Measurements from ENCODE around the gene ARHGEF1. TPM values are rescaled to one million over a fixed set of nuclear protein-coding genes. Genes with fewer than 3 reads are reported as not detected.

Gene ARHGEF1
- total RNA-seq, 1 experiment from 2014 or later: 106 TPM

DNA sequence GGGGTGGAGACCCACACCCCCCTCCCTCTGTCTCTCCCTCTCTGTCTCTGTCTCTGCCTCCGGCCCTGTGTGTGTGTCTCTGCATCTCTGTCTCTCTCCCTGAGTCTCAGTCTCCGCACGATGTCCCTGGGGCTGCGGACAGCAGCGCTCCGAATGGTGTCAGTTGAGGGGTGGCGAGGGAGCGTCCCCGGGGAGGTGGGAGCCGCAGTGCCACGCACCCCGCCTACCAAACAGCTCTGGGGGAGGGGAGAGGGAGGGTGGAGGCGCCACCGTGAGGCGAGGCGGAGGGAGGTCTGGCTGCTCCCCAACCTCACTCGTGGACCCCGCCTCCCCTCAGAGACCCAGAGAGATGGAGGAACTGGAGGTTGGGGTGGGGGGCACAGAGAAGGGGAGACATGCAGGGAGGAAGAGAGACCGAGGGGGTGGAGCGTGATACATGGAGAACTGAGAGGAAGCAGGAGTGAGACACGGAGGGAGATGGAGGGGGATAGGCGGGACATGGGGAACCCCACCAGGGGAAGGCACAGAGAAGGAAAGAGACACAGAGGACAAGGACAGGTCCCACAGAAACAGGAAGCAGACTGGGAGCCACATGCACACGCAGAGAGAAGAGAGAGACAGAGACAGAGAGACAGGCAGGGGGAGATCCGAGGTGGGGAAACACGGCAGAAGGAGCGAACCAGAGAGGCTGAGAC, 38.0 kb downstream of the ARHGEF1 start:
- no peak for DNase-seq (ENCODE audit: unreplicated experiment)
- ChIA-PET POLR2A (no interaction called here), CTCF (interaction anchor here (0.7 kb wide), 1 partner anchor 34 kb away, joined by 3 read pairs; no protein-coding TSS in a partner anchor)
- H3K4me3 Mint-ChIP-seq (ENCODE audit: unreplicated experiment): no peak overlapping the region
- peaks cover 5% of the 10 kb centered on the region for H3K4me1 Mint-ChIP-seq (ENCODE audit: insufficient read depth, unreplicated experiment)
- H3K27ac Mint-ChIP-seq (ENCODE audit: low read depth, unreplicated experiment): no peak overlapping the region
- TF ChIP-seq, protein P1, sequence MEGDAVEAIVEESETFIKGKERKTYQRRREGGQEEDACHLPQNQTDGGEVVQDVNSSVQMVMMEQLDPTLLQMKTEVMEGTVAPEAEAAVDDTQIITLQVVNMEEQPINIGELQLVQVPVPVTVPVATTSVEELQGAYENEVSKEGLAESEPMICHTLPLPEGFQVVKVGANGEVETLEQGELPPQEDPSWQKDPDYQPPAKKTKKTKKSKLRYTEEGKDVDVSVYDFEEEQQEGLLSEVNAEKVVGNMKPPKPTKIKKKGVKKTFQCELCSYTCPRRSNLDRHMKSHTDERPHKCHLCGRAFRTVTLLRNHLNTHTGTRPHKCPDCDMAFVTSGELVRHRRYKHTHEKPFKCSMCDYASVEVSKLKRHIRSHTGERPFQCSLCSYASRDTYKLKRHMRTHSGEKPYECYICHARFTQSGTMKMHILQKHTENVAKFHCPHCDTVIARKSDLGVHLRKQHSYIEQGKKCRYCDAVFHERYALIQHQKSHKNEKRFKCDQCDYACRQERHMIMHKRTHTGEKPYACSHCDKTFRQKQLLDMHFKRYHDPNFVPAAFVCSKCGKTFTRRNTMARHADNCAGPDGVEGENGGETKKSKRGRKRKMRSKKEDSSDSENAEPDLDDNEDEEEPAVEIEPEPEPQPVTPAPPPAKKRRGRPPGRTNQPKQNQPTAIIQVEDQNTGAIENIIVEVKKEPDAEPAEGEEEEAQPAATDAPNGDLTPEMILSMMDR (IDR thresholded peaks at IDR 0.05; ENCODE audit: unreplicated experiment): no peak
- no peaks in the 10 kb centered on the region for H3K9me3 Mint-ChIP-seq (ENCODE audit: unreplicated experiment)
- H3K27me3 Mint-ChIP-seq (ENCODE audit: insufficient read depth, unreplicated experiment): peaks cover 31% of the 10 kb centered on the region
- intact Hi-C loops (cut with micrococcal nuclease): no loop called here
- H3K36me3 Mint-ChIP-seq (ENCODE audit: insufficient read depth, unreplicated experiment): no peaks in the 10 kb centered on the region
- no TSS peak for BruUV-seq (replicated peaks)

DNA sequence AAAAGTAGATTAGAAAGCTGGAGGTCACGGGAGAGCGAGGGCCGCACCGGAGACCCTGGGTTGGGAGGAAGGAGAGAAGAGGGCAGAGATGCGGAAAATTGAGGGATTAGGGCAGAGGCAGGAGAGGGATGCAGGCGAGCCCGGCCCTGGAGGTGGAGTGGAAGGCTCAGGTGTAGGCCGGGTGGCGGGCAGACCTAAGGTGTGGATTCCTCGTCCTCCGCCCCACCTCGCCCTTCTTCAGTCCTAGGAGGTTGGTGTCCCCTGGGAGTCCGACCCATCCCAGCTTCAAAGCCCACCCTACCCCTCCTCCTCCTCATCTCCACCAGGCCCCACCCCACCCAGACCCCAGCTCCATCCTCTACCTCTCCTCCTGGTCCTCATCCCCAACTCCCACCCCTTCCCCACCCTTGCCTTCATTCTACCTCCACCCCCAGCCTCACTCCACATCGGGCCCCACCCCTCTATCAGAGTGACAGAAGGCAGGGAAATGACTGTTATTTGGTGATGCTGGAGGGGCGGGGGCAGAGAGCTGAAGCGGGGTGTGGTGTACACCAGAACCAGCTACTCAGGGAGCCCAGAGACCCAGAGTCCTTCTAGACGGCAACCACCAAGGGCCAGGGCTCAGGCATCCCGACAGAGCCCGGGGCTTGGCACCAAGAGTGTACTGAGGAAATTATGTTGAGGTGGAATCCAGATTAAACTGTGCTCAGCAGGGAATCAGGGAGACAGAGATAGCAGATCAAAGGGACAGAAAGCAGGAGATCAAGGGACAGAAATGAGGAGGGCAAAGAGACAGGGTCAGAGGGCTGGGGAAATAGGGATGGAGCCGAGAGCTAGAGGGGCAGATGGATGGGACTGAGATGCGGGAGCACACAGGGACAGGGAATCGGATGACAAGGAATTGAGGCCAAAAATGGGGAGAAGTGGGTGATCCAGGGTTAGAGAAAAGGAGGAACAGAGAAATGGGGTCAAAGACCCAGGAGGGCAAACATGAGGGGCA, 38.9 kb downstream of the ARHGEF1 start:
- ChIA-PET POLR2A (no interaction called here), CTCF (interaction anchor here (0.7 kb wide), 1 partner anchor 35 kb away, joined by 3 read pairs; no protein-coding TSS in a partner anchor)
- Mint-ChIP-seq H3K27me3 (ENCODE audit: insufficient read depth, unreplicated experiment) (peaks cover 31% of the 10 kb centered on the region), H3K9me3 (ENCODE audit: unreplicated experiment) (no peaks in the 10 kb centered on the region), H3K27ac (ENCODE audit: low read depth, unreplicated experiment) (no peak overlapping the region), H3K36me3 (ENCODE audit: insufficient read depth, unreplicated experiment) (no peaks in the 10 kb centered on the region), H3K4me1 (ENCODE audit: insufficient read depth, unreplicated experiment) (peaks cover 5% of the 10 kb centered on the region), H3K4me3 (ENCODE audit: unreplicated experiment) (no peak overlapping the region)
- no TSS peak for BruUV-seq (replicated peaks)
- TF ChIP-seq, protein P1 (IDR thresholded peaks at IDR 0.05; ENCODE audit: unreplicated experiment): no peak
- no peak for DNase-seq (ENCODE audit: unreplicated experiment)
- intact Hi-C loops (cut with micrococcal nuclease): no loop called here

DNA sequence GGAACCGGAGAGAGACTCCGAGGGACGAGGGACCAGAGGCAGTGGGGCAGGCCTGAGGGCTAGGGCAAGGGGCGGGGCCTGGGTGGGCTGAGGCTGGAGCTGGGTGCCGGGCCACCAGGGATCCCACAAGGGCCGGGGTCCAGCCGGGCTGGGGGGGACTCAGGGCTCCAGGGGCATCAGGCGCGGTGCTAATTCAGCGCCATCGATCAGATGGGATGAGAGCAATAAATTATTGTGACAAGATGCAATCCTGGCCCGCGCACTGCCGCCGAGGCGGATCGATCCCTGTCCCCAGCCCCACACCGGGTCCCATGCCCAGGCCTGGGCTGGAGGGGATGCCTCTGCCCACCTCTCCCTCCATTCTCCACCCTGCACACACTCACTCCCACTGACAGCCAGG, 39.6 kb downstream of the ARHGEF1 start:
- BruUV-seq (replicated peaks): no TSS peak
- H3K9me3 Mint-ChIP-seq (ENCODE audit: unreplicated experiment): no peaks in the 10 kb centered on the region
- DNase-seq (ENCODE audit: unreplicated experiment): no peak
- no peaks in the 10 kb centered on the region for H3K36me3 Mint-ChIP-seq (ENCODE audit: insufficient read depth, unreplicated experiment)
- no peak overlapping the region for H3K27ac Mint-ChIP-seq (ENCODE audit: low read depth, unreplicated experiment)
- TF ChIP-seq, protein P1 (IDR thresholded peaks at IDR 0.05; ENCODE audit: unreplicated experiment): no peak
- ChIA-PET CTCF (no interaction called here), POLR2A (no interaction called here)
- intact Hi-C loops (cut with micrococcal nuclease): no loop called here
- H3K4me1 Mint-ChIP-seq (ENCODE audit: insufficient read depth, unreplicated experiment): peaks cover 5% of the 10 kb centered on the region
- H3K27me3 Mint-ChIP-seq (ENCODE audit: insufficient read depth, unreplicated experiment): peaks cover 31% of the 10 kb centered on the region
- H3K4me3 Mint-ChIP-seq (ENCODE audit: unreplicated experiment): no peak overlapping the region

DNA sequence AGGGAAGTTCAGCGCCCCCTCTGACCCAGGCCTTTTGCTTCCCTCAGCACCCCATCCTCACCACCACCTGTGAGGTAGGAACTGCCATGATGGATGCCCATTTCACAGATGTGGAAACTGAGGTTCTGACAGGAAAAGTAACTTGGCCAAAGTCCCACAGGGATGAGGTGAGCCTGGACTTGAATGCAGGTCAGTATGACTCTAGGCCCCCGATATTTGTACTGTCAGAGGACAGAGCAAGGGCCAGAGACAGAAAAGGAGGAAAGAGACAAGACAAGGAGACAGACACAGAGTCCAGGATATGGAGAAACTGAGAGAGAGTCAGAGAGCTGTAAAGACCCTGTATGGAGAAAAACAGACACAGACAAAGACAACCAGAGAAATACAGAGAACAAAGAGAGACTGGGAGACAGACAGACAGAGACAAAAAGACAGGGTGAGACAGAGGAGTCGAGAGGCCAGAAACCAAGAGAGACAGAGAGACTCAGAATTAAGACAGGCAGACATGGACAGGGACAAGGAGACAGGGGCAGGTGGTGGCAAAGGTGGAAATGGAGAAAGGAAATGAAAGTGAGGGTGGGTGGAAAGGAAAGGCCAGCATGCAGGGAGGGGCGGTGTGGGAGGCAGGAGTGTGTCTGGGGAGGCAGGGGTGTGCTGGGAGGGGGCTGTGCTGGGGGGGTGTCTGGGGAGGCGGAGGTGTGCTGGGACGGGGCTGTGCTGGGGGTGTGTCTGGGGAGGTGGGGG, 40.2 kb downstream of the ARHGEF1 start:
- BruUV-seq (replicated peaks): no TSS peak
- intact Hi-C loops (cut with micrococcal nuclease): no loop called here
- Mint-ChIP-seq H3K36me3 (ENCODE audit: insufficient read depth, unreplicated experiment) (no peaks in the 10 kb centered on the region), H3K27me3 (ENCODE audit: insufficient read depth, unreplicated experiment) (peaks cover 31% of the 10 kb centered on the region), H3K4me1 (ENCODE audit: insufficient read depth, unreplicated experiment) (peaks cover 5% of the 10 kb centered on the region), H3K9me3 (ENCODE audit: unreplicated experiment) (no peaks in the 10 kb centered on the region), H3K4me3 (ENCODE audit: unreplicated experiment) (no peak overlapping the region), H3K27ac (ENCODE audit: low read depth, unreplicated experiment) (no peak overlapping the region)
- TF ChIP-seq, protein P1 (IDR thresholded peaks at IDR 0.05; ENCODE audit: unreplicated experiment): no peak
- ChIA-PET POLR2A (no interaction called here), CTCF (no interaction called here)
- no peak for DNase-seq (ENCODE audit: unreplicated experiment)

Data from MCF 10A (cell line).